GM10266 (cell line): ENCODE measurements around the gene TBC1D22B.
"Not testable (repeated sequence)": the region's sequence is repeated elsewhere in the genome, so short reads cannot be mapped to it uniquely, and the experiment has no call there.

Experiments
- DNase-seq: peaks from one replicate; pipeline ENCODE4 v3.0.0; 2012; ENCODE audit errors: extremely low spot score
- CTCF ChIP-seq: IDR thresholded peaks from 2 replicates; pipeline ENCODE4 v1.5.1; 2012; ENCODE audit warnings: mild to moderate bottlenecking, low read depth; ENCODE audit not compliant: control insufficient read depth, insufficient read depth; ENCODE audit errors: missing control alignments

TBC1D22B gene

GRCh38 chr6:37338745-37339255 is 81.2 kb downstream of the TBC1D22B start:
- no peak for TF ChIP-seq CTCF
- no peak for DNase-seq

DNA sequence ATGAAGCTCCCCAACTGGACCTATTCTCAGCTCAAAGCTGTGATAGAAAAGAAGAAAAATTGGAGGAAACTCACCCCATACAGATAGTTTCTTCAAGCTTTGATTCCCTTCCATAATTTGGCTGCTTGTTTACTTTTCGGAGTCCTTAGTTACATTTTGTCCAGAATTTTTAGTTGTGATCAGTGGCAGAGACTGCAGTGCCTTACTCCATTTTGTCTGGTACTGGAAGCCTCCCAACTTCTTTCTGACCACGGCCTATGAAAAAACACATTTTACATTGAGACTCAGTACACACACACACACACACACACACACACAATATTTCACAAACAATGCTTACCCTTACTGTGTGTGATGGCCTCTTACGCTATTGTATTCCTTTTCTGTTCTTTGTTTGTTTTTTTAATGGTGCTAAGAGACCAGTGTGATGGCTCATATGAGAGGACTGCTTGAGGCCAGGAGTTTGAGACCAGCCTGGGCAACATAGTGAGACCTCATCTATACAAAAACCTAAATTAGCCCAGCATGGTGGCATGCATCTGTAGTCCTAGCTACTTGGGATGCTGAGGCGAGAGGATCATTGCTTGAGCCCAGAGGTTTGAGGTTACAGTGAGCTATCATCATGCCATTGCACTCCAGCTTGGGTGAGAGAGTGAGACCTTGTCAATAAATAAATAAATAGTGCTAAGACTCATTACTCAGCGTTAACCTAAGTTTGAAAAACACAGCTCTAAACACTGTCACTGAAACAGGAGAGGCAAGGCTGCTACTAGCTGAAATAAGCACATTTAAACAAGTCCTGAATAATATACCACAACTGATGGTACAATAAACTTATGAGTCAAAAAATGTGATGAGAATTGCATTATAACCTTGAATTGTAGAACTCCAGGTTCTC is 82.4 kb downstream of the TBC1D22B start:
- no peak for DNase-seq
- no peak for TF ChIP-seq CTCF

DNA sequence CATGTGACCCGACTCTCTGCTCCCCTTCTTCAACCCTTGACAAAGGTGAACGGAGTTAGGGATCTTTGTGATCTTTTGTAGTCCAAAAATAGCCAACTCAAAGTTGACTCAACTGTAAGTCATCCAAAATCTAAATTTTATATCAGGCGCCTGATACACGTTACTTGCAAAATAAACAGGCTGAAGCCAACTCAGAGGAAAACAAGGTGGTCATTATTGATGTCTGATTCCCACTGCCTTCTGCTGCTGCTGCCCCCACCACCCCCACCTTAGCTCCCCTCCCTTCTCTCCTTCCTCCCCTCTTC is 83.0 kb downstream of the TBC1D22B start:
- DNase-seq = no peak
- TF ChIP-seq CTCF = no peak

GRCh38 chr6:37343248-37343647 is 85.7 kb downstream of the TBC1D22B start:
- no peak for TF ChIP-seq CTCF

GRCh38 chr6:37344308-37344707 is 86.7 kb downstream of the TBC1D22B start:
- no peak for DNase-seq
- no peak for TF ChIP-seq CTCF

More at GRCh38 chr6:37343248-37343647, 85.7 kb downstream of the TBC1D22B start:
- no peak for DNase-seq

- not testable (repeated sequence) for DNase-seq
Observed at GRCh38 chr6:37345804-37346203, 88.2 kb downstream of the TBC1D22B start.

DNA sequence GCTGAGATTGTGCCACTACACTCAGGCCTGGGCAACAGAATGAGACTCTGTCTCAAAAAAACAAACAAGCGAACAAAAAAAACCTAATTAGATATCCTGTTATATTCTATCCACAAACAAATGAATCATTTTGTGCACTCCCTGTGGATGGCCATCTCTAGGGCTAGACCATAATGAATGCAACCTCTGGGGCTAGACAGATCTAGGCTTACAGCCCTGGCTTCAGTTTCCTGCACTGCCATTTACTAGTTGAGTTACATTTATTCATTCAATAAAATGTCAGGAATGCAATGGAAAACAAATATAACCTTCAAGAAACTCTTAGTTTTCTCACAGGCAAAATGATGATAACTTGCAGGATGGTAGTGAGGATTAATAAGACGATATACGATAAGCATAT is 89.6 kb downstream of the TBC1D22B start:
- no peak for TF ChIP-seq CTCF
- no peak for DNase-seq
